ENCODE results near the gene ARL11. TPM values are rescaled to one million over a fixed set of nuclear protein-coding genes. Genes with fewer than 3 reads are reported as not detected.

ARL11 gene
- total and polyA plus RNA-seq, 2 donors (not counting 1 experiment from before 2014, with no cell fraction given) = not detected

DNA sequence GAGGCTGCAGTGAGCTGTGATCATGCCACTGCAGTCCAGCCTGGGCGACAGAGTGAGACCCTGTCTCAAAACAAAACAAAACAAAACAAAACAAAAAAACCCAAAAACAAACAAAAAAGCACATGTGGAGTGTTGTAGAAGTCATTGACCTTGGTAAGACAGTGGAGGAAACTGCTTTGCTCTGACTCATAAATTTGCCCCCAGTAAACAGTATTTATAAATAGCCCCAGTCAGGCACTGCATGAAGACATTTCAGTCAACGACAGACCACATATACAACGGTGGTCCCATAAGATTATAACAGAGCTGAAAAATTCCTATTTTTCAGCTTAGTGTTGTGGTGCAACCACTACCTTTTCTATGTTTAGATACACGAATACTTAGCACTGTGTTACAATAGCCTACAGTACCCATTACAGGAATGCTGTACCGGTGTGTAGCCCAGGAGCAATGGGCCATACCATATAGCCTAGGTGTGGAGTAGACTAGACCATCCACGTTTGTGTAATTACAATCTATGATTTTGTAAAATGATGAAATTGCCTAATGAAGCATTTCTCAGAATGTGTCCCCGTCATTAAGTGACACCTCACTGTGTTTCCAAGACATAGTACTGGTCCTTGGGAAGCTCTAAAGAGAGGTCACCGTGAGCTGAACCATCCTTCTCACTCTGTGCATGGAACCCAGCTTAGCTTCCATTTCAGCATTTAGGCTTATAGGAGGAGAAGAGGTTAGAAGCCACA lies 1.1 kb downstream of the ARL11 start:
- no peaks in the 10 kb centered on the region for H3K9me3 ChIP-seq (ENCODE audit: control insufficient read depth, insufficient read depth, low read depth, low read length)
- H3K27ac ChIP-seq (ENCODE audit: insufficient read depth, low read length) = no peak overlapping the region
- no peaks in the 10 kb centered on the region for H4K20me1 ChIP-seq (ENCODE audit: control insufficient read depth, extremely low read depth, insufficient read depth, low read length)
- H3K36me3 ChIP-seq (ENCODE audit: control insufficient read depth, insufficient read depth, low read length) = no peaks in the 10 kb centered on the region
- H3K4me3 ChIP-seq (replicated peaks in 1 of 4; ENCODE audit: control extremely low read depth in 1 of 4, insufficient read depth in 1 of 4, low read depth in 3 of 4, low read length in 4 of 4) = no peak overlapping the region
- H3K4me2 ChIP-seq (ENCODE audit: extremely low read depth, insufficient read depth, low read length) = no peak overlapping the region
- H3K27me3 ChIP-seq (ENCODE audit: control insufficient read depth, insufficient read depth, low read length) = no peaks in the 10 kb centered on the region
- TF ChIP-seq, protein P1, sequence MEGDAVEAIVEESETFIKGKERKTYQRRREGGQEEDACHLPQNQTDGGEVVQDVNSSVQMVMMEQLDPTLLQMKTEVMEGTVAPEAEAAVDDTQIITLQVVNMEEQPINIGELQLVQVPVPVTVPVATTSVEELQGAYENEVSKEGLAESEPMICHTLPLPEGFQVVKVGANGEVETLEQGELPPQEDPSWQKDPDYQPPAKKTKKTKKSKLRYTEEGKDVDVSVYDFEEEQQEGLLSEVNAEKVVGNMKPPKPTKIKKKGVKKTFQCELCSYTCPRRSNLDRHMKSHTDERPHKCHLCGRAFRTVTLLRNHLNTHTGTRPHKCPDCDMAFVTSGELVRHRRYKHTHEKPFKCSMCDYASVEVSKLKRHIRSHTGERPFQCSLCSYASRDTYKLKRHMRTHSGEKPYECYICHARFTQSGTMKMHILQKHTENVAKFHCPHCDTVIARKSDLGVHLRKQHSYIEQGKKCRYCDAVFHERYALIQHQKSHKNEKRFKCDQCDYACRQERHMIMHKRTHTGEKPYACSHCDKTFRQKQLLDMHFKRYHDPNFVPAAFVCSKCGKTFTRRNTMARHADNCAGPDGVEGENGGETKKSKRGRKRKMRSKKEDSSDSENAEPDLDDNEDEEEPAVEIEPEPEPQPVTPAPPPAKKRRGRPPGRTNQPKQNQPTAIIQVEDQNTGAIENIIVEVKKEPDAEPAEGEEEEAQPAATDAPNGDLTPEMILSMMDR (conservative IDR thresholded peaks at IDR 0.05 in 1 of 2, IDR thresholded peaks at IDR 0.05 in 1 of 2; ENCODE audit: low read depth in 1 of 2, low read length in 2 of 2) = no peak
- no peak for TF ChIP-seq EZH2 (IDR thresholded peaks at IDR 0.05; ENCODE audit: low read length, missing control alignments)
- H3K4me1 ChIP-seq (ENCODE audit: control insufficient read depth, extremely low read depth, insufficient read depth, low read length) = no peaks in the 10 kb centered on the region
- H3K79me2 ChIP-seq (ENCODE audit: control insufficient read depth, insufficient read depth, low read length) = no peaks in the 10 kb centered on the region
- no peak overlapping the region for H2AFZ ChIP-seq (ENCODE audit: low read length)
- DNase-seq (ENCODE audit: low read depth in 2 of 2) = no peak
- H3K9ac ChIP-seq (ENCODE audit: insufficient read depth, low read length) = no peak overlapping the region

DNA sequence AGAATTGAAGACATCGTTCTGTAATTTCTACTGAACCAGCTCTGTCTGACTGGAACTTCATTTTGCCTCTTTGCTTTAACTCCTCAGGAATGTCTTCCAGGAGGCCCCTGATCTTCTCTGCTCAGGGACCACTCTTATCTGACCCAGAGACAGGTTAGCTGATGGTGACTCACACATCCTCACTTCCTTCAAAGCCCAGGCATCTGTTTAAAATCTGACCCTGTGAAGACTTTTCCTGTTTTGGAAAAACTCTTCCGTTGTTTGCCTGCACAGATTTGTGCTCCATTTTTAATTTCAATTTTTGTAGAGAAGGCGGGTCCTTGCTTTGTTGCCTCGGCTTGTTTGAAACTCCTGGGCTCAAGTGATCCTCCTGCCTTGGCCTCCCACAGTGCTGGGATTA lies 1.6 kb downstream of the ARL11 start:
- no peak for TF ChIP-seq EZH2 (IDR thresholded peaks at IDR 0.05; ENCODE audit: low read length, missing control alignments)
- TF ChIP-seq, protein P1 (conservative IDR thresholded peaks at IDR 0.05 in 1 of 2, IDR thresholded peaks at IDR 0.05 in 1 of 2; ENCODE audit: low read depth in 1 of 2, low read length in 2 of 2) = no peak
- H4K20me1 ChIP-seq (ENCODE audit: control insufficient read depth, extremely low read depth, insufficient read depth, low read length) = no peaks in the 10 kb centered on the region
- H3K4me1 ChIP-seq (ENCODE audit: control insufficient read depth, extremely low read depth, insufficient read depth, low read length) = no peaks in the 10 kb centered on the region
- no peak overlapping the region for H3K9ac ChIP-seq (ENCODE audit: insufficient read depth, low read length)
- no peak overlapping the region for H3K4me3 ChIP-seq (replicated peaks in 1 of 4; ENCODE audit: control extremely low read depth in 1 of 4, insufficient read depth in 1 of 4, low read depth in 3 of 4, low read length in 4 of 4)
- H3K4me2 ChIP-seq (ENCODE audit: extremely low read depth, insufficient read depth, low read length) = no peak overlapping the region
- H3K27ac ChIP-seq (ENCODE audit: insufficient read depth, low read length) = no peak overlapping the region
- H3K9me3 ChIP-seq (ENCODE audit: control insufficient read depth, insufficient read depth, low read depth, low read length) = no peaks in the 10 kb centered on the region
- H3K27me3 ChIP-seq (ENCODE audit: control insufficient read depth, insufficient read depth, low read length) = no peaks in the 10 kb centered on the region
- H3K79me2 ChIP-seq (ENCODE audit: control insufficient read depth, insufficient read depth, low read length) = no peaks in the 10 kb centered on the region
- no peak overlapping the region for H2AFZ ChIP-seq (ENCODE audit: low read length)
- peak in 1 of 2 donors; percentile 22 for DNase-seq (ENCODE audit: low read depth in 2 of 2)
- H3K36me3 ChIP-seq (ENCODE audit: control insufficient read depth, insufficient read depth, low read length) = no peaks in the 10 kb centered on the region

DNA sequence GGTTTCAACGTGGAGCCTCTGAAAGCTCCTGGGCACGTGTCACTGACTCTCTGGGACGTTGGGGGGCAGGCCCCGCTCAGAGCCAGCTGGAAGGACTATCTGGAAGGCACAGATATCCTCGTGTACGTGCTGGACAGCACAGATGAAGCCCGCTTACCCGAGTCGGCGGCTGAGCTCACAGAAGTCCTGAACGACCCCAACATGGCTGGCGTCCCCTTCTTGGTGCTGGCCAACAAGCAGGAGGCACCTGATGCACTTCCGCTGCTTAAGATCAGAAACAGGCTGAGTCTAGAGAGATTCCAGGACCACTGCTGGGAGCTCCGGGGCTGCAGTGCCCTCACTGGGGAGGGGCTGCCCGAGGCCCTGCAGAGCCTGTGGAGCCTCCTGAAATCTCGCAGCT lies 2.3 kb downstream of the ARL11 start:
- Histone ChIP-seq H3K36me3 (ENCODE audit: control insufficient read depth, insufficient read depth, low read length) (no peaks in the 10 kb centered on the region), H3K4me2 (ENCODE audit: extremely low read depth, insufficient read depth, low read length) (no peak overlapping the region), H3K27ac (ENCODE audit: insufficient read depth, low read length) (no peak overlapping the region), H3K4me1 (ENCODE audit: control insufficient read depth, extremely low read depth, insufficient read depth, low read length) (no peaks in the 10 kb centered on the region), H4K20me1 (ENCODE audit: control insufficient read depth, extremely low read depth, insufficient read depth, low read length) (no peaks in the 10 kb centered on the region), H3K9ac (ENCODE audit: insufficient read depth, low read length) (no peak overlapping the region), H3K79me2 (ENCODE audit: control insufficient read depth, insufficient read depth, low read length) (no peaks in the 10 kb centered on the region), H2AFZ (ENCODE audit: low read length) (no peak overlapping the region), H3K27me3 (ENCODE audit: control insufficient read depth, insufficient read depth, low read length) (no peaks in the 10 kb centered on the region), H3K9me3 (ENCODE audit: control insufficient read depth, insufficient read depth, low read depth, low read length) (no peaks in the 10 kb centered on the region), H3K4me3 (replicated peaks in 1 of 4; ENCODE audit: control extremely low read depth in 1 of 4, insufficient read depth in 1 of 4, low read depth in 3 of 4, low read length in 4 of 4) (no peak overlapping the region)
- no peak for TF ChIP-seq EZH2 (IDR thresholded peaks at IDR 0.05; ENCODE audit: low read length, missing control alignments)
- TF ChIP-seq, protein P1 (conservative IDR thresholded peaks at IDR 0.05 in 1 of 2, IDR thresholded peaks at IDR 0.05 in 1 of 2; ENCODE audit: low read depth in 1 of 2, low read length in 2 of 2) = no peak
- DNase-seq (ENCODE audit: low read depth in 2 of 2) = no peak
